ENCODE results near the gene ZNF816. TPM values are rescaled to one million over a fixed set of nuclear protein-coding genes. Genes with fewer than 3 reads are reported as not detected.

ZNF816 gene
- total RNA-seq = 8.6 and 9.1 TPM in 2 replicates

DNA sequence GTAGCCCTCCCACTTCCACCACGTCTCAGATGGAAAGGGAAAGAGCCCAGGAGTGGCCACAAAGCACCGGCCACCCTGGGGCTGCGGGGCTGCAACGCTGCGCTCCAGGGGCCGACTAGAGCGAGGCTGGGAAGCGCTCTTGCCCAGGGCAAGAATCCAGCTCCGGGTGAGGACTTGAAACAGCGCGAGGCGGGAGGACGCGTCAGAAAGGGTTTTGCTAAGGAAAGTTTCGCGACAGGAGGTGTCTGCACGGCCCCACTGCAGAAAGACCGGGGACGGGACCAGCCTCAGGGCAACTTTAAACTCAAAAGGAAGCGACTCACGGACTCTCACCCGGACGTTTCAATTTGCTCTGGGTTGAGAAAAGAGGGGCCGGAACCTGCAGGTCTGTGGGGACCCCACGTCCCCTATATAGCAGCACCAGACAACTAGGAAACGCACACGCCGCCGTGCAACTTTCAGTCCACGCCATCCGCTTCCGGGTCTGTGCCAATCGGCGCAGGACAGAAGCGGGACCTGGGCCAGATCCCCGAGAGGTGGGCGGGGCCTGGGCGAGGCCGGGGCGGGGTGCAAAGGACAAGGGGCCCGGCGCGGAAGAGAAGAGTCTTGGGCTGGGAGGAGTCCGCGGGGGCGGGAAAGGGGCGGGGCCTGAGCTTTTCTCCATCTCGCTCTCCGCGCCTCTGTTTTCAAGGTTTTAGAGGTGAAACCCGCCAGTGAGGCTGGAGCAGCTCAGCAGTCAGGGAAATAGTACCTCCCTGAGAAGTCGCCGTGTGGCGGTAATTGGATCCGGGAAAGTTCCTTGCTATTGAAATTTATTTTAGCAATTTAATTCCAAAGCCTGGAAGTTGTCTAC is at the start of gene ZNF816:
Gene ZNF816, minus strand, starts transcription at position 488 of the 853 bp plus-strand sequence. CDS start 6,792 bp downstream, outside the sequence.

DNA sequence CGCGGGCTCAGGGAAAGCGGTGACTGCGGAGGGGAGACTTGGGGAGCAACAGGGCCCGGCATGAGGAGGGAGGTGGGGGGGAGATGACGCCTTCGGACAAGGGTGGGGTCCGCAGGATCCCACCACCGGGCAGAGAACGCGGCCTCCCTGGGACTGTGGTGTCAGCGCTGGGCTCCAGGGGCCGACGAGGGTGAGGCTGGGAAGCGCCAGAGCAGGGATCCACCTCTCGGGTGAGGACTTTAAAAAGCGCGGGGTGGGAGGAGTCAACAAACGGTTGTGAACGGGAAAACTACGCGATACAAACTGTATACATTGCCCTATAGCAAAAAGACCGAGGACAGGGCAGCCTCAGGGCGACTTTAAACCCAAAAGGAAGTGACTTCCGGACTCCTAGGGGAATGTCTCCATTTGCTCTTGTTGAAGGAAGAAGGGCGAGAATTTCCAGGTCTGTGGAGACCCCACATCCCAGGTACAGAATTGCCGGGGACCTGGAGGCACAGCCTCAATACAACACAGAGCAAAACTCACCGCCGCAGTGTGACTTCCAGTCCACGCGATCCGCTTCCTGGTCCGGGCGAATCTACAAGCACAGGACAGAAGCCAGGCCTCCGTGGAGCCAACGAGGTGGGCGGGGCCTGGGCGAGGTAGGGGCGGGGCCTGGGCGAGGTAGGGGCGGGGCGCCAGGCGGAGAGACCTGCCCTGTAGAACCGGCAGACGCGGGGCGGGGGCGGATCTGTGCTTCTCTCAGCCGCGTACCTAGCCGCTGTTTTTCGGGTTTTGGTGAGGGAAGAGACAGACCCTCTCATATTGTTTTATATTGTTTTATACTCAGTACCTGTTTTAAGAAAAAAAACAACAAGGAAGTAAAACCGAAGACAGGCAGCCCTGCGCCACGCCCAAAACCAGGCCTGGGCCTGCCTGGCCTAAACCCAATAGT is 39.6 kb downstream of the ZNF816 start, which contains the start of gene ZNF888:
Gene ZNF888, minus strand, starts transcription at position 588 of the 937 bp plus-strand sequence. CDS start 5,555 bp downstream, outside the sequence.

Other genes starting within 250 kb of the ZNF816 start
- 6.5 and 9.7 TPM in 2 replicates for gene ZNF611, start 227.8 kb downstream of the ZNF816 start, total RNA-seq
- 1.8 and 3.2 TPM in 2 replicates for gene ZNF600, start 176.1 kb downstream of the ZNF816 start, total RNA-seq
- 7.3 and 9.4 TPM in 2 replicates for gene ZNF28, start 141.2 kb downstream of the ZNF816 start, total RNA-seq
- 14.0 and 19.4 TPM in 2 replicates for gene ZNF468, start 105.3 kb downstream of the ZNF816 start, total RNA-seq
- gene ZNF320, start 65.2 kb downstream of the ZNF816 start, total RNA-seq = 8.0 and 8.4 TPM in 2 replicates
- 2.5 and 3.5 TPM in 2 replicates for gene ZNF888, start 39.5 kb downstream of the ZNF816 start, total RNA-seq
- not detected in 2 replicates for gene ERVV-1, start 51.0 kb upstream of the ZNF816 start, total RNA-seq
- gene ERVV-2, start 81.9 kb upstream of the ZNF816 start, total RNA-seq = not detected in 2 replicates
- gene ZNF160, start 140.5 kb upstream of the ZNF816 start, total RNA-seq = 21.3 and 22.7 TPM in 2 replicates
- 12.1 and 14.8 TPM in 2 replicates for gene ZNF415, start 170.0 kb upstream of the ZNF816 start, total RNA-seq
- 6.9 and 8.8 TPM in 2 replicates for gene ZNF347, start 196.2 kb upstream of the ZNF816 start, total RNA-seq
- 5.4 and 5.9 TPM in 2 replicates for gene ZNF665, start 230.5 kb upstream of the ZNF816 start, total RNA-seq

All from bronchial smooth muscle cell (primary cell).